Globus pallidus (tissue), 1 donor: ENCODE measurements around the gene ARHGEF16.
A peak's percentile ranks its signal among the peaks of the same experiment; 100 is the strongest.

Experiments
- DNase-seq: peaks from one replicate; pipeline ENCODE4 v3.0.0-alpha.2; 2015; ENCODE audit warnings: low spot score

The ARHGEF16 gene

GRCh38 chr1:3422638-3423037 lies 31.8 kb upstream of the ARHGEF16 start:
- no peak for DNase-seq

GRCh38 chr1:3423245-3423829 lies 31.1 kb upstream of the ARHGEF16 start:
- DNase-seq, result peak; percentile 56

GRCh38 chr1:3423896-3424611 lies 30.4 kb upstream of the ARHGEF16 start:
- DNase-seq, result no peak

- no peak for DNase-seq
Observed at GRCh38 chr1:3425486-3426215, 28.8 kb upstream of the ARHGEF16 start.

GRCh38 chr1:3426956-3427535 lies 27.4 kb upstream of the ARHGEF16 start:
- DNase-seq, result no peak

GRCh38 chr1:3427711-3428704 lies 26.5 kb upstream of the ARHGEF16 start:
- DNase-seq, result no peak

- no peak for DNase-seq
Observed at GRCh38 chr1:3428899-3429298, 25.6 kb upstream of the ARHGEF16 start.

GRCh38 chr1:3429320-3429719 lies 25.1 kb upstream of the ARHGEF16 start:
- no peak for DNase-seq

GRCh38 chr1:3429766-3430165 lies 24.7 kb upstream of the ARHGEF16 start:
- no peak for DNase-seq

GRCh38 chr1:3430406-3430805 lies 24.1 kb upstream of the ARHGEF16 start:
- no peak for DNase-seq

GRCh38 chr1:3430820-3431219 lies 23.6 kb upstream of the ARHGEF16 start:
- DNase-seq, result no peak

- DNase-seq, result no peak
Observed at GRCh38 chr1:3431266-3431665, 23.2 kb upstream of the ARHGEF16 start.

- DNase-seq, result no peak
Observed at GRCh38 chr1:3431686-3432085, 22.8 kb upstream of the ARHGEF16 start.

- DNase-seq, result no peak
Observed at GRCh38 chr1:3432306-3432705, 22.2 kb upstream of the ARHGEF16 start.

- DNase-seq, result no peak
Observed at GRCh38 chr1:3433076-3433475, 21.4 kb upstream of the ARHGEF16 start.

- DNase-seq, result no peak
Observed at GRCh38 chr1:3433596-3434320, 20.7 kb upstream of the ARHGEF16 start.

- no peak for DNase-seq
Observed at GRCh38 chr1:3434406-3435110, 19.9 kb upstream of the ARHGEF16 start.

- DNase-seq, result no peak
Observed at GRCh38 chr1:3435666-3436065, 18.8 kb upstream of the ARHGEF16 start.

GRCh38 chr1:3436451-3436850 lies 18.0 kb upstream of the ARHGEF16 start:
- no peak for DNase-seq

- DNase-seq, result no peak
Observed at GRCh38 chr1:3436901-3437300, 17.6 kb upstream of the ARHGEF16 start.
